Muscle layer of colon (tissue), 2 donors: ENCODE results near the gene TNFAIP8L3.
"Not testable (repeated sequence)": the region's sequence is repeated elsewhere in the genome, so short reads cannot be mapped to it uniquely, and the experiment has no call there.

ENCODE experiments used
- H3K27ac ChIP-seq: one replicate; pipeline ENCODE4 v1.7.0; 2013; ENCODE audit warnings: low read depth, mild to moderate bottlenecking, low read length, moderate library complexity
- H3K27me3 ChIP-seq, 2 donors: one replicate each; pipeline ENCODE4 v1.7.0; 2013; ENCODE audit warnings: low read length in 2 of 2, mild to moderate bottlenecking in 2 of 2; ENCODE audit not compliant: insufficient read depth in 2 of 2, control insufficient read depth in 1 of 2
- H3K36me3 ChIP-seq: one replicate; pipeline ENCODE4 v1.7.0; 2013; ENCODE audit warnings: mild to moderate bottlenecking, low read length; ENCODE audit not compliant: insufficient read depth
- H3K4me1 ChIP-seq: one replicate; pipeline ENCODE4 v1.7.0; 2013; ENCODE audit warnings: mild to moderate bottlenecking, low read length; ENCODE audit not compliant: insufficient read depth
- H3K4me3 ChIP-seq, 2 donors: one replicate each; pipeline ENCODE4 v1.7.0; 2013; ENCODE audit warnings: low read length in 2 of 2, low read depth in 1 of 2, mild to moderate bottlenecking in 1 of 2, moderate library complexity in 1 of 2
- H3K9ac ChIP-seq: one replicate; pipeline ENCODE4 v1.7.0; 2013; ENCODE audit warnings: low read length
- H3K9me3 ChIP-seq: one replicate; pipeline ENCODE4 v1.7.0; 2013; ENCODE audit warnings: mild to moderate bottlenecking, low read length
- donor health status: abdominal sarcoma.
- donor health status: Adenocarcinoma of cecum.

TNFAIP8L3 gene

DNA sequence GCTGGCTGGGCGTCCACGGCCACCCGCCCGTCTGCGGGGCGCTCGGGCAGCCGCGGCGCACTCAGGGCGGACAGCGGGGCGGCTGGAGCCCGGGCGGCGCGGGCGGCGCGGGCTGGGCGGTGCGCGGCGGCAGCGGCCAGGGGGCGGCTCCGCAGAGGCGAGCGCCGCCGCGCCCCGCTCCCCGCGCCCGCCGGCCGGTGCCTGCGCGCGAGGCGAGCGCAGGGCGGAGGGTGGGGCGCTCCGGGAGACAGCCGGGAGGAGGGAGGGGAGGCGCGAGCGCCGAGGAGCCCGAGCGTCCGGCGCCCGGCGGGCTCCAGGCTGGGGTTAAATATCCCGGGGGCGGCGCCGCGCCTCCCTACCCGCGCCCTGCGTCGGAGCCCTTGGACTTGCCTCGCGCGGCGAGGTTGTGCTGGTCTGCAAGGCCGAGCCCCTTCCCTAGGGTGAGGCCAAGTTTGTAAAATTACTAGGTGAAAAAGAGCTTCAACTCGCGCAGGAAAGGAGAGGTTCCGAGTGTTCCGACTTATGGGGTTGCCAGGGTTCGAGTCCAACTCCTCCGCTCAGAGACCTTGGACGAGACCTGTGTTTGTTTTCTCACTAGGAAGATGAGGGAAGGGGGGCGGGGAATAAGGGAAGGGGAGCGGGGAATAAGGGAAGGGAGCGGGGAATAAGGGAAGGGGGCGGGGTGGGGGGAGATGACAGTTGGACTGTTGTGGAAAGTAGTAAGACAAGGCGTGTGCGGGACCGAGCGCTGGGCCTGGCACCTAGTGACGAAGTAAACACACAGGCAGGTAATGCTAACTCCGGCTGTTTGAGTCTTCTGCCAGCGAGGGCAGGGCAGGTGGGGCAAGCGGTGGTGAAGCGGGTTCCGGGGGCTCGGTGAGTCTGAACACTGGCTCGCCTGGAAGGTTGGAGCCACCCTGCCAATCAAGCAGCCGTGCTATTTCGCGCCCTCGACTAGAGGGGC is at the start of gene TNFAIP8L3:
TNFAIP8L3 (minus strand) TSS at position 301 of the 964 bp plus-strand sequence. CDS start 311 bp downstream, outside the sequence.
- H3K4me3 ChIP-seq, result peak within 1 kb of the TSS; percentile 53
- H3K27ac ChIP-seq, result peak within 1 kb of the TSS; percentile 56
- H3K9ac ChIP-seq, result no peak within 1 kb of the TSS
- peaks cover 6% of the 10 kb centered on the region for H3K4me1 ChIP-seq
- H3K36me3 ChIP-seq, result no peaks in the 10 kb centered on the region
- peaks cover 8 to 20% of the 10 kb centered on the region in 2 donors for H3K27me3 ChIP-seq
- no peaks in the 10 kb centered on the region for H3K9me3 ChIP-seq

DNA sequence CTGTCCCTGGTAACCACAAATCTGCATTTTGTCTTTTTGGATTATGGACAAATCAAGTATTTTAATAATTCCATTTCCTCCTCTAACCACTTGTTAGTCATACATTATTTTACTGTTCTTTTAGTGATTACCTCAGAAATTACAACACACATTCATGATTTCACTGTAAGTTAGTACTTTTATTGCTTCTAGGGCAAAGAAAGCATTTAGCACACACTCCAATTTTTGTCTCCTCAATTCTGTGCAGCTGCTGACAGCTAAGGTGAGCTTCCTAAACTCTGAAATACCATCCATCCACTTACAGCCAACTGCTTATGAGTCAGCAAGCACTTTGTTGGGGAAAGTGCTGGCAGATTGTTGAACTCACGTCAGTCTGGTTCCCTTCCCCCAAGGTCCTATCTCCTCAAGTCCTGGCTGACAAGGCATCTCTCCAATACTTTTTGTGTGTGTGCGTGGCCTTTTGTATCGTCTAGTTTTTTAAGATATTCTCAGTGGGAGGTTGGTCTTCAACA is 49.4 kb upstream of the TNFAIP8L3 start:
- no peaks in the 10 kb centered on the region for H3K4me1 ChIP-seq
- no peak overlapping the region for H3K9ac ChIP-seq
- H3K36me3 ChIP-seq, result no peaks in the 10 kb centered on the region
- H3K27ac ChIP-seq, result no peak overlapping the region
- no peak overlapping the region for H3K4me3 ChIP-seq
- no peaks in the 10 kb centered on the region for H3K9me3 ChIP-seq
- H3K27me3 ChIP-seq, result no peaks in the 10 kb centered on the region

- H3K4me1 ChIP-seq, H3K4me3 ChIP-seq, H3K9ac ChIP-seq, H3K27me3 ChIP-seq, H3K9me3 ChIP-seq, H3K36me3 ChIP-seq, H3K27ac ChIP-seq: not testable (repeated sequence)
Observed at GRCh38 chr15:51140347-51140746, 45.6 kb upstream of the TNFAIP8L3 start.

DNA sequence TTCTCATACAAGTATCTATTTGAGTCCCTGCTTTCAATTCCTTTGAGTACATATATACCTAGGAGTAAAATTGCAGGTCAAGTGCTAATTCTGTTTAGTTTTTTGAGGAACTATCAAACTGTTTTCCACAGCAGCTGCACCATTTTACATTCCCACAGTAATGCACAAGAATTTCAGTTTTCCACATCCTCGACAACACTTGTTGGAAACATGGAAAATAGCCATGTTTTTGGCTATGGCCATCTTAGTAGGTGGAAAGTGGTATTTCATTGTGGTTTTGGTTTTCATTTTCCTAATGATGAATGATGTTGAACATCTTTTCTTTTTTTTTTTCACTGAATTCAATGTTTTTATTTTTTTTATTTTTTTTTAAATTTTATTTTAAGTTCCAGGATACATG is 44.4 kb upstream of the TNFAIP8L3 start:
- H3K27ac ChIP-seq, result no peak overlapping the region
- H3K36me3 ChIP-seq, result no peaks in the 10 kb centered on the region
- H3K4me1 ChIP-seq, result no peaks in the 10 kb centered on the region
- H3K9ac ChIP-seq, result no peak overlapping the region
- H3K4me3 ChIP-seq, result no peak overlapping the region
- no peaks in the 10 kb centered on the region for H3K27me3 ChIP-seq
- H3K9me3 ChIP-seq, result no peaks in the 10 kb centered on the region

- Histone ChIP-seq H3K4me1 (no peaks in the 10 kb centered on the region), H3K27me3 (no peaks in the 10 kb centered on the region)
Observed at GRCh38 chr15:51137880-51138430, 43.2 kb upstream of the TNFAIP8L3 start.

DNA sequence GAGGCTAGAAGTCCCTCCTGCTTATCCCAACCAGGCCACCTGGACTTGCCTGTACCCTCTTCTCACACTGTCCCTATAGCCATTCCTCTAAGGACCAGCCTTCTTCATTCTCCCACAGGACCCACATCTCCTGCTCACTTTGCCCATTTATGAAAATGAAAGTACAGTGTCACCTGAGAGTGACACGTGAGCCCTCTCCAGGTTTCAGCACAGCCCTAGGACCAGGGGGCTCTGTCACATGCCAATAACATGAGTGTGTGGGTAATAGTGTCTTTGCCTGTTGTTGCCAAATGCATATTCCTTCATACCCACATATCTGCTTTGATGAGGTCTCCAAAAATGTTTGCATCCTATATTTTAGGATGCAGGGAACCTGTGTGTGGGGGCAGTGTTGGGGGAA is 42.3 kb upstream of the TNFAIP8L3 start:
- H3K4me1 ChIP-seq, result no peaks in the 10 kb centered on the region
- H3K36me3 ChIP-seq, result no peaks in the 10 kb centered on the region
- H3K4me3 ChIP-seq, result no peak overlapping the region
- H3K27ac ChIP-seq, result no peak overlapping the region
- no peak overlapping the region for H3K9ac ChIP-seq
- no peaks in the 10 kb centered on the region for H3K9me3 ChIP-seq
- no peaks in the 10 kb centered on the region for H3K27me3 ChIP-seq

More at GRCh38 chr15:51137880-51138430, 43.2 kb upstream of the TNFAIP8L3 start:
- Histone ChIP-seq H3K9ac (no peak overlapping the region), H3K36me3 (no peaks in the 10 kb centered on the region), H3K9me3 (no peaks in the 10 kb centered on the region), H3K27ac (no peak overlapping the region), H3K4me3 (no peak overlapping the region)

- Histone ChIP-seq H3K4me1 (no peaks in the 10 kb centered on the region), H3K27ac (no peak overlapping the region), H3K9ac (no peak overlapping the region), H3K9me3 (no peaks in the 10 kb centered on the region), H3K27me3 (no peaks in the 10 kb centered on the region), H3K36me3 (no peaks in the 10 kb centered on the region), H3K4me3 (no peak overlapping the region)
Observed at GRCh38 chr15:51135276-51135675, 40.6 kb upstream of the TNFAIP8L3 start.

- H3K27me3 ChIP-seq, result no peaks in the 10 kb centered on the region
- H3K9ac ChIP-seq, result no peak overlapping the region
- no peak overlapping the region for H3K4me3 ChIP-seq
- no peak overlapping the region for H3K27ac ChIP-seq
- H3K36me3 ChIP-seq, result no peaks in the 10 kb centered on the region
- no peaks in the 10 kb centered on the region for H3K9me3 ChIP-seq
- H3K4me1 ChIP-seq, result no peaks in the 10 kb centered on the region
Observed at GRCh38 chr15:51134416-51135199, 39.9 kb upstream of the TNFAIP8L3 start.

DNA sequence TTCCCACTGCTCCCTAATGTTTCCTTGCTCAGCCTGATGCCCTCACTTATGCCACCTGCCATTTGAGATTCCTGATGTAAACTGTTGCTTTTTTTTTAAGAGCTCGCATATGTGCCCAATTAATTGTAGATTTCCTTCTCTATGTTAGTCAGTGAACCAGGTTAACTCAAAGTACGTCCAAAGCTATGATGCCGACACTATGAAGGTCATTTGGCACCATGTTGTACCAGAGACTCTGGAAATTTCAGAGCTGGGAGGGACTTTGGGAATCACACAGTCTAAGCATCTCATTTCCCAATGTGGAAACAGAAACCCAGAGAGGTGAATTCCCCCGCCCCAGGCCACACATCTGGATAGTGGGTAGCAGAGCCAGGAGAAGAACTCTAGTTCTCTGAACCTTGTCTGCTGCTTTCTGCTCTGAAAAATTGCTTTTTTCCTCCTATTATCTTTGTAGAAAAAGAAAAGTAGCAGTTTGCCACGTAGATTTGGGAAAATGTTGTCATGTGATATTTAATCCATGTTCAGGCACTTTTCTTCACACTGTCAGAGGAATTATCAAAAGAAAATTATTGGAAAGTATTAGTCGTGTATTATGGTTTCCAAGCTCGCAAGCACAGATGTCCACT is 38.5 kb upstream of the TNFAIP8L3 start:
- Histone ChIP-seq H3K36me3 (no peaks in the 10 kb centered on the region), H3K4me1 (no peaks in the 10 kb centered on the region), H3K4me3 (no peak overlapping the region), H3K9ac (no peak overlapping the region), H3K9me3 (no peaks in the 10 kb centered on the region), H3K27me3 (peaks cover 0 to 2% of the 10 kb centered on the region in 2 donors), H3K27ac (no peak overlapping the region)

GRCh38 chr15:51132384-51133139 is 37.9 kb upstream of the TNFAIP8L3 start:
- peaks cover 0 to 5% of the 10 kb centered on the region in 2 donors for H3K27me3 ChIP-seq
- no peaks in the 10 kb centered on the region for H3K36me3 ChIP-seq
- H3K9ac ChIP-seq, result no peak overlapping the region
- no peak overlapping the region for H3K4me3 ChIP-seq
- H3K9me3 ChIP-seq, result no peaks in the 10 kb centered on the region
- H3K27ac ChIP-seq, result no peak overlapping the region
- no peaks in the 10 kb centered on the region for H3K4me1 ChIP-seq
